H1 (cell line): ENCODE measurements around the gene RUFY4. TPM values are rescaled to one million over a fixed set of nuclear protein-coding genes. Genes with fewer than 3 reads are reported as not detected.

Source experiments
- CTCF ChIA-PET: fragments of 300-600 bp; sonication (Branson Sonifier 250); formaldehyde crosslinking; loops from one replicate; lab custom pipeline; 2021; ENCODE audit not compliant: partially characterized antibody; lab: Charles Lee
- POLR2A ChIA-PET: fragments of 300-600 bp; sonication (Branson Sonifier 250); formaldehyde crosslinking; loops from one replicate; lab custom pipeline; 2021; ENCODE audit warnings: inconsistent platforms; ENCODE audit not compliant: partially characterized antibody; lab: Charles Lee
- DNase-seq, 2 experiments: peaks; one replicate each; pipeline versions ENCODE4 v3.0.0 to v3.0.0-alpha.2; 2010 to 2022; ENCODE audit warnings: low spot score in 2 of 2, low read depth in 1 of 2, mixed read lengths in 1 of 2
- FAIRE-seq: peaks from 2 replicates; lab custom pipeline; 2011; peaks lifted over from hg19 to GRCh38; lab: Jason Lieb, UNC
- H2AFZ ChIP-seq: 2 replicates; pipeline ENCODE4 v1.8.1; 2012; ENCODE audit warnings: low read length, inconsistent platforms
- H2AK5ac ChIP-seq: 2 replicates; pipeline ENCODE4 v1.6.1; 2013; ENCODE audit warnings: low read depth, low read length
- H2BK120ac ChIP-seq: replicated peaks from 2 replicates; pipeline ENCODE3; 2013; ENCODE audit warnings: low read depth, low read length, inconsistent platforms
- H2BK12ac ChIP-seq: 2 replicates; pipeline ENCODE4 v1.6.1; 2013; ENCODE audit warnings: low read depth, low read length
- H2BK15ac ChIP-seq: 2 replicates; pipeline ENCODE4 v1.6.1; 2013; ENCODE audit warnings: low read length
- H2BK20ac ChIP-seq: 2 replicates; pipeline ENCODE4 v1.6.1; 2013; ENCODE audit warnings: low read length
- H2BK5ac ChIP-seq: 2 replicates; pipeline ENCODE4 v1.6.1; 2013; ENCODE audit warnings: low read depth, low read length
- H3K14ac ChIP-seq: 2 replicates; pipeline ENCODE4 v1.6.1; 2013; ENCODE audit warnings: inconsistent platforms; ENCODE audit not compliant: insufficient read length
- H3K18ac ChIP-seq: 2 replicates; pipeline ENCODE4 v1.6.1; 2013; ENCODE audit warnings: low read length; ENCODE audit errors: extremely low read depth
- H3K23ac ChIP-seq: 2 replicates; pipeline ENCODE4 v1.6.1; 2013; ENCODE audit warnings: inconsistent platforms; ENCODE audit not compliant: insufficient read length
- H3K23me2 ChIP-seq: 2 replicates; pipeline ENCODE4 v1.6.1; 2013; ENCODE audit warnings: low read depth, low read length
- H3K27ac ChIP-seq: 2 replicates; pipeline ENCODE4 v1.6.1; 2011; ENCODE audit warnings: low read depth, low read length, inconsistent platforms
- H3K27me3 ChIP-seq, 4 experiments: replicated peaks in 1 of 4; 1 replicate in 1 of 4; 2 replicates in 3 of 4; pipeline versions ENCODE4 v1.6.1 to v1.8.1; 2011 to 2013; ENCODE audit warnings: low read length in 3 of 4, mild to moderate bottlenecking in 3 of 4, inconsistent platforms in 2 of 4, mixed read lengths in 2 of 4, moderate library complexity in 1 of 4; ENCODE audit not compliant: control insufficient read depth in 3 of 4, insufficient read depth in 3 of 4; ENCODE audit errors: extremely low read depth in 1 of 4
- H3K36me3 ChIP-seq, 4 experiments: 2 replicates each; pipeline versions ENCODE4 v1.6.1 to v1.8.1; 2011 to 2013; ENCODE audit warnings: mild to moderate bottlenecking in 4 of 4, low read length in 3 of 4, moderate library complexity in 2 of 4, control low read depth in 1 of 4, inconsistent platforms in 1 of 4; ENCODE audit not compliant: insufficient read depth in 4 of 4, control insufficient read depth in 2 of 4
- H3K4ac ChIP-seq: replicated peaks from 2 replicates; pipeline ENCODE3; 2013; ENCODE audit warnings: low read length, low read depth, mixed read lengths, inconsistent platforms; ENCODE audit not compliant: insufficient read length
- H3K4me1 ChIP-seq, 4 experiments: replicated peaks in 1 of 4; 1 replicate in 1 of 4; 2 replicates in 3 of 4; pipeline versions ENCODE4 v1.6.1 to v1.8.1; 2011 to 2013; ENCODE audit warnings: low read length in 3 of 4, inconsistent platforms in 2 of 4, mixed read lengths in 1 of 4; ENCODE audit not compliant: insufficient read depth in 4 of 4, control insufficient read depth in 3 of 4
- H3K4me2 ChIP-seq, 2 experiments: 2 replicates each; pipeline versions ENCODE4 v1.6.1 to v1.8.1; 2011 to 2013; ENCODE audit warnings: low read depth in 2 of 2, low read length in 2 of 2, control low read depth in 1 of 2, inconsistent platforms in 1 of 2, mild to moderate bottlenecking in 1 of 2; ENCODE audit not compliant: insufficient read depth in 1 of 2
- H3K4me3 ChIP-seq, 4 experiments: fragments of 200-600, 300-600 bp in 1 of 4; sonication (generic), shearing (Covaris generic), sonication (Bioruptor Twin) in 1 of 4; 2 replicates each; pipeline versions ENCODE4 v1.5.1 to v1.8.1; 2011 to 2016; ENCODE audit warnings: low read length in 4 of 4, low read depth in 3 of 4, control low read depth in 2 of 4, inconsistent platforms in 2 of 4, mild to moderate bottlenecking in 2 of 4, mixed read lengths in 1 of 4, moderate library complexity in 1 of 4; ENCODE audit not compliant: insufficient read depth in 2 of 4; ENCODE audit errors: extremely low read depth in 1 of 4
- H3K56ac ChIP-seq: replicated peaks from 2 replicates; pipeline ENCODE3; 2013; ENCODE audit warnings: low read depth, mild to moderate bottlenecking, mixed read lengths, low read length, inconsistent platforms; ENCODE audit not compliant: insufficient read length
- H3K79me1 ChIP-seq: 2 replicates; pipeline ENCODE4 v1.6.1; 2013; ENCODE audit warnings: low read depth, low read length, control low read depth
- H3K79me2 ChIP-seq, 2 experiments: 2 replicates each; pipeline versions ENCODE4 v1.6.1 to v1.8.1; 2012 to 2013; ENCODE audit warnings: low read length in 2 of 2, mild to moderate bottlenecking in 2 of 2, inconsistent platforms in 1 of 2; ENCODE audit not compliant: insufficient read depth in 2 of 2, control insufficient read depth in 1 of 2
- H3K9ac ChIP-seq, 4 experiments: replicated peaks in 1 of 4; 1 replicate in 1 of 4; 2 replicates in 3 of 4; pipeline versions ENCODE4 v1.6.1 to v1.8.1; 2011 to 2013; ENCODE audit warnings: low read depth in 3 of 4, low read length in 3 of 4, control low read depth in 2 of 4, mild to moderate bottlenecking in 2 of 4, moderate library complexity in 2 of 4, inconsistent platforms in 1 of 4; ENCODE audit errors: extremely low read depth in 1 of 4
- H3K9me3 ChIP-seq, 2 experiments: 2 replicates each; pipeline versions ENCODE4 v1.6.1 to v1.8.1; 2012 to 2013; ENCODE audit warnings: mild to moderate bottlenecking in 2 of 2, moderate library complexity in 2 of 2, control low read depth in 1 of 2, inconsistent platforms in 1 of 2, low read depth in 1 of 2, low read length in 1 of 2, mixed read lengths in 1 of 2; ENCODE audit not compliant: insufficient read depth in 2 of 2
- H4K20me1 ChIP-seq, 2 experiments: replicated peaks in 1 of 2; 2 replicates each; pipeline versions ENCODE3 to v1.8.1; 2011 to 2013; ENCODE audit warnings: inconsistent platforms in 2 of 2, low read length in 2 of 2, mild to moderate bottlenecking in 1 of 2; ENCODE audit not compliant: insufficient read depth in 2 of 2, control insufficient read depth in 1 of 2
- H4K5ac ChIP-seq: 2 replicates; pipeline ENCODE4 v1.6.1; 2013; ENCODE audit warnings: low read length, low read depth, mixed read lengths, inconsistent platforms; ENCODE audit not compliant: insufficient read length
- H4K8ac ChIP-seq: 2 replicates; pipeline ENCODE4 v1.8.0; 2013; ENCODE audit warnings: mild to moderate bottlenecking, moderate library complexity, low read length, inconsistent platforms; ENCODE audit not compliant: insufficient read depth; ENCODE audit errors: extremely low read depth
- H4K91ac ChIP-seq: replicated peaks from 2 replicates; pipeline ENCODE3; 2013; ENCODE audit warnings: low read length, mixed read lengths, inconsistent platforms; ENCODE audit not compliant: insufficient read length
- WGBS, 2 experiments: shearing (Covaris generic) in 1 of 2; methylation state at CpG; one replicate each; pipeline versions ENCODE4 v1.1.6 to v1.1.7; 2013 to 2015; ENCODE audit warnings: low lambda C conversion rate in 2 of 2, mixed read lengths in 2 of 2, inconsistent platforms in 1 of 2, low coverage in 1 of 2, missing lambda C conversion rate in 1 of 2; ENCODE audit not compliant: insufficient replicate concordance in 2 of 2, insufficient coverage in 1 of 2, insufficient read length in 1 of 2; ENCODE audit errors: extremely low coverage in 1 of 2, missing lambda C conversion rate in 1 of 2; 5-methylcytosine and 5-hydroxymethylcytosine counted together
- polyA plus RNA-seq, 7 experiments: library from polyadenylated mRNA; depleted of rRNA in 3 of 7; stranded (reverse) in 5 of 7; unstranded in 2 of 7; fragments of >200 nt in 5 of 7; fragments of 200-250 nt in 2 of 7; gene quantifications; 1 replicate in 5 of 7; 2 replicates in 1 of 7; 4 replicates in 1 of 7; pipeline versions ENCODE4 v1.2.1 to v1.2.3, GENCODE V29; 2011 to 2013; ENCODE audit warnings: missing spikeins in 2 of 7, mixed read lengths in 2 of 7
- total RNA-seq: library from RNA; stranded (reverse); fragmentation: NEBNext Ultra II Directional; extraction: Animal tissue kit (Norgen Biotek cat#: 25700); gene quantifications from 2 replicates; pipeline ENCODE4 v1.2.1, GENCODE V29; 2021
- TF ChIP-seq, protein P1 (sequence below): IDR thresholded peaks from 2 replicates; pipeline ENCODE4 v1.6.1; 2011; ENCODE audit warnings: low read length, improper control_type of control experiment

The RUFY4 gene
- total and polyA plus RNA-seq, 2 of the 8 experiments (the other 6 are each of a cell fraction or from before 2014, with no cell fraction given), result 0.32 to 0.38 TPM

- Histone ChIP-seq H2BK120ac (no peak overlapping the region), H4K20me1 (no peaks in the 10 kb centered on the region), H3K23me2 (no peaks in the 10 kb centered on the region), H3K27ac (no peak overlapping the region), H3K23ac (no peak overlapping the region), H3K9ac (no peak overlapping the region), H2BK12ac (no peak overlapping the region), H3K4ac (no peak overlapping the region), H2AK5ac (no peak overlapping the region), H2BK20ac (no peak overlapping the region), H3K4me3 (no peak overlapping the region), H3K14ac (no peak overlapping the region), H4K5ac (no peak overlapping the region), H3K36me3 (no peaks in the 10 kb centered on the region), H3K4me1 (no peaks in the 10 kb centered on the region), H2BK5ac (no peak overlapping the region), H2BK15ac (no peak overlapping the region), H2AFZ (no peak overlapping the region), H3K79me2 (no peaks in the 10 kb centered on the region), H3K4me2 (no peak overlapping the region), H3K56ac (no peak overlapping the region), H4K8ac (no peak overlapping the region), H3K27me3 (no peaks in the 10 kb centered on the region; a peak in 2 of 7 replicates), H3K18ac (no peak overlapping the region), H4K91ac (no peak overlapping the region), H3K79me1 (no peaks in the 10 kb centered on the region), H3K9me3 (no peaks in the 10 kb centered on the region)
- POLR2A ChIA-PET, result no interaction called here
- CTCF ChIA-PET, result interaction anchor here (1.0 kb wide), 1 partner anchor 13 kb away, joined by 5 read pairs; no protein-coding TSS in a partner anchor
- 83% methylated on average over 3 of the region's 3 CpGs; no CpG with 5 or more reads in 1 of the 2 experiments for WGBS, 2 experiments
- TF ChIP-seq, protein P1, sequence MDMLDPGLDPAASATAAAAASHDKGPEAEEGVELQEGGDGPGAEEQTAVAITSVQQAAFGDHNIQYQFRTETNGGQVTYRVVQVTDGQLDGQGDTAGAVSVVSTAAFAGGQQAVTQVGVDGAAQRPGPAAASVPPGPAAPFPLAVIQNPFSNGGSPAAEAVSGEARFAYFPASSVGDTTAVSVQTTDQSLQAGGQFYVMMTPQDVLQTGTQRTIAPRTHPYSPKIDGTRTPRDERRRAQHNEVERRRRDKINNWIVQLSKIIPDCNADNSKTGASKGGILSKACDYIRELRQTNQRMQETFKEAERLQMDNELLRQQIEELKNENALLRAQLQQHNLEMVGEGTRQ, result no peak
- DNase-seq, result no peak
- no peak for FAIRE-seq
Observed at GRCh38 chr2:218137514-218137913, 68.5 kb downstream of the RUFY4 start.
